Mesodermal cell (in vitro differentiated cells): ENCODE results near the gene BEST3.

Source experiments
- H3K27ac ChIP-seq: 2 replicates; pipeline ENCODE4 v1.7.0; 2013; ENCODE audit warnings: mild to moderate bottlenecking, low read depth, low read length, moderate library complexity; ENCODE audit not compliant: severe bottlenecking
- H3K36me3 ChIP-seq: 2 replicates; pipeline ENCODE4 v1.7.1; 2013; ENCODE audit warnings: mild to moderate bottlenecking, low read length, moderate library complexity; ENCODE audit not compliant: control insufficient read depth, insufficient read depth
- H3K4me1 ChIP-seq: one replicate; pipeline ENCODE4 v1.7.1; 2013; ENCODE audit warnings: mild to moderate bottlenecking, low read length; ENCODE audit not compliant: insufficient read depth, control insufficient read depth, poor library complexity, severe bottlenecking
- H3K4me3 ChIP-seq: 2 replicates; pipeline ENCODE4 v1.7.0; 2013; ENCODE audit warnings: low read length, control low read depth, mild to moderate bottlenecking; ENCODE audit not compliant: insufficient read depth, poor library complexity, severe bottlenecking; ENCODE audit errors: extremely low read depth
- H3K9me3 ChIP-seq: 2 replicates; pipeline ENCODE4 v1.7.1; 2013; ENCODE audit warnings: mild to moderate bottlenecking, low read length, moderate library complexity; ENCODE audit not compliant: control insufficient read depth
- WGBS, 2 experiments: methylation state at CpG; one replicate each; pipeline ENCODE4 v1.1.5; 2013; ENCODE audit warnings: missing lambda C conversion rate in 2 of 2; ENCODE audit not compliant: insufficient coverage in 2 of 2; 5-methylcytosine and 5-hydroxymethylcytosine counted together

BEST3 gene

GRCh38 chr12:69648476-69648875 is 50.6 kb downstream of the BEST3 start:
- Histone ChIP-seq H3K4me3 (no peak overlapping the region), H3K36me3 (no peaks in the 10 kb centered on the region), H3K4me1 (no peaks in the 10 kb centered on the region), H3K27ac (no peak overlapping the region), H3K9me3 (no peaks in the 10 kb centered on the region)
- 89 to 92% methylated on average over 1 to 2 of the region's 3 CpGs for whole genome bisulfite sequencing, 2 experiments

- no peaks in the 10 kb centered on the region for H3K4me1 ChIP-seq
- 21 to 38% methylated on average over 2 of the region's 4 CpGs for WGBS, 2 experiments
- no peaks in the 10 kb centered on the region for H3K9me3 ChIP-seq
Observed at GRCh38 chr12:69647178-69647577, 51.9 kb downstream of the BEST3 start.

GRCh38 chr12:69645031-69645430 is 54.1 kb downstream of the BEST3 start:
- Histone ChIP-seq H3K36me3 (no peaks in the 10 kb centered on the region), H3K9me3 (no peaks in the 10 kb centered on the region), H3K4me3 (no peak overlapping the region), H3K4me1 (no peaks in the 10 kb centered on the region), H3K27ac (no peak overlapping the region)
- WGBS, 2 experiments = 100% methylated on average over 1 of the region's 2 CpGs

More at GRCh38 chr12:69647178-69647577, 51.9 kb downstream of the BEST3 start:
- H3K27ac ChIP-seq = no peak overlapping the region
- H3K36me3 ChIP-seq = no peaks in the 10 kb centered on the region
- H3K4me3 ChIP-seq = no peak overlapping the region

GRCh38 chr12:69644511-69644910 is 54.6 kb downstream of the BEST3 start:
- Histone ChIP-seq H3K4me1 (no peaks in the 10 kb centered on the region), H3K9me3 (no peaks in the 10 kb centered on the region), H3K27ac (no peak overlapping the region), H3K4me3 (no peak overlapping the region), H3K36me3 (no peaks in the 10 kb centered on the region)

GRCh38 chr12:69642531-69642930 is 56.6 kb downstream of the BEST3 start:
- Histone ChIP-seq H3K9me3 (no peaks in the 10 kb centered on the region), H3K4me3 (no peak overlapping the region), H3K36me3 (no peaks in the 10 kb centered on the region), H3K4me1 (no peaks in the 10 kb centered on the region), H3K27ac (no peak overlapping the region)
- WGBS, 2 experiments = 84 to 90% methylated on average over 5 to 6 of the region's 6 CpGs

GRCh38 chr12:69641546-69641945 is 57.6 kb downstream of the BEST3 start:
- 91 to 94% methylated on average over 7 of the region's 7 CpGs for WGBS, 2 experiments
- no peaks in the 10 kb centered on the region for H3K36me3 ChIP-seq
- no peak overlapping the region for H3K4me3 ChIP-seq
- H3K4me1 ChIP-seq = no peaks in the 10 kb centered on the region
- no peaks in the 10 kb centered on the region for H3K9me3 ChIP-seq
- no peak overlapping the region for H3K27ac ChIP-seq

- 22 to 38% methylated on average over 5 to 7 of the region's 12 CpGs for whole genome bisulfite sequencing, 2 experiments
- Histone ChIP-seq H3K27ac (no peak overlapping the region), H3K9me3 (no peaks in the 10 kb centered on the region), H3K4me3 (no peak overlapping the region), H3K36me3 (no peaks in the 10 kb centered on the region), H3K4me1 (no peaks in the 10 kb centered on the region)
Observed at GRCh38 chr12:69639400-69640016, 59.6 kb downstream of the BEST3 start.

GRCh38 chr12:69633061-69633460 is 66.0 kb downstream of the BEST3 start:
- WGBS, 2 experiments = 100% methylated on average over 1 of the region's 2 CpGs; no CpG with 5 or more reads in 1 of the 2 experiments
- H3K9me3 ChIP-seq = no peaks in the 10 kb centered on the region
- H3K4me1 ChIP-seq = no peaks in the 10 kb centered on the region
- no peak overlapping the region for H3K27ac ChIP-seq
- no peak overlapping the region for H3K4me3 ChIP-seq
- no peaks in the 10 kb centered on the region for H3K36me3 ChIP-seq

- H3K4me3 ChIP-seq = no peak overlapping the region
- H3K4me1 ChIP-seq = no peaks in the 10 kb centered on the region
- no peaks in the 10 kb centered on the region for H3K9me3 ChIP-seq
- no peaks in the 10 kb centered on the region for H3K36me3 ChIP-seq
- 78 to 88% methylated on average over 5 to 6 of the region's 6 CpGs for WGBS, 2 experiments
- no peak overlapping the region for H3K27ac ChIP-seq
Observed at GRCh38 chr12:69630191-69630590, 68.9 kb downstream of the BEST3 start.

- Histone ChIP-seq H3K4me1 (no peaks in the 10 kb centered on the region), H3K27ac (no peak overlapping the region), H3K9me3 (no peaks in the 10 kb centered on the region), H3K4me3 (no peak overlapping the region), H3K36me3 (no peaks in the 10 kb centered on the region)
- 79 to 93% methylated on average over 4 to 5 of the region's 8 CpGs for WGBS, 2 experiments
Observed at GRCh38 chr12:69627501-69627900, 71.6 kb downstream of the BEST3 start.

GRCh38 chr12:69623970-69624369 is 75.1 kb downstream of the BEST3 start:
- WGBS, 2 experiments = 88 to 93% methylated on average over 13 of the region's 13 CpGs
- Histone ChIP-seq H3K27ac (no peak overlapping the region), H3K4me3 (no peak overlapping the region), H3K36me3 (no peaks in the 10 kb centered on the region), H3K4me1 (no peaks in the 10 kb centered on the region), H3K9me3 (no peaks in the 10 kb centered on the region)
